Measurements from ENCODE around the gene TBCCD1. TPM values are rescaled to one million over a fixed set of nuclear protein-coding genes. Genes with fewer than 3 reads are reported as not detected.
A peak's percentile ranks its signal among the peaks of the same experiment; 100 is the strongest.
"Not testable (repeated sequence)": the region's sequence is repeated elsewhere in the genome, so short reads cannot be mapped to it uniquely, and the experiment has no call there.

TBCCD1 gene
- total RNA-seq, 1 donor from 2014 or later: 10.6 TPM

DNA sequence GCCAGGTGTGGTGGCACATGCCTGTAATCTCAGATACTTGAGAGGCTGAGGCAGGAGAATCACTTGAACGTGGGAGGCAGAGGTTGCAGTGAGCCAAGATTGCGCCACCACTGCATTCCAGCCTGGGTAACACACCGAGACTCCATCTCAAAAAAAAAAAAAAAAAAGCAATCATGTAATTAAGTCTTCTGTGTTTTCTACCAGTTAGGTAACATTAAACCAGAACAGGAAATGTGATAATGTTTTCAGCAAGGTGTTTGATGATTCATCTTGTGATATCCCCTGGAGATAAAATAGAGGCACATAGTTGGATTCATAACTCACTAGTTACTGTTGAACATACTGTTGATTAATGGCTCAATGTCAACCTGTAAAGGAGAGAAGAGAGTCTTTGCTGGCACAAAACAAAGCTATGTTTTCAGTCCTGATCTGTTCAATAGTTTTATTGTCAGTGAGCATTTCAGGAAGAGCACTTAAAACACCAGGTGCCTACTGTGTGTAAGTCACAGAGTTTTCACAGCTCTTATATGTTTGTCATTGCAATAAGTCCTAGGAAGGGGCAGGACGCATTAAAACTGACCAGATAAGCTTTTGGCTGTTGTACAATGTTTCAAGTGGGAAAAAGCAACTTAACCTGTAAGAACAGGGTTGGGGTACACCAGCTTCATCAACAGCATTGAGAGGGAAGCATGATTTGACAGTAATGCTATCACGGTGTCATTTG, 22.9 kb upstream of the TBCCD1 start:
- no peaks in the 10 kb centered on the region for H3K27me3 ChIP-seq
- H3K27ac ChIP-seq: no peak overlapping the region

DNA sequence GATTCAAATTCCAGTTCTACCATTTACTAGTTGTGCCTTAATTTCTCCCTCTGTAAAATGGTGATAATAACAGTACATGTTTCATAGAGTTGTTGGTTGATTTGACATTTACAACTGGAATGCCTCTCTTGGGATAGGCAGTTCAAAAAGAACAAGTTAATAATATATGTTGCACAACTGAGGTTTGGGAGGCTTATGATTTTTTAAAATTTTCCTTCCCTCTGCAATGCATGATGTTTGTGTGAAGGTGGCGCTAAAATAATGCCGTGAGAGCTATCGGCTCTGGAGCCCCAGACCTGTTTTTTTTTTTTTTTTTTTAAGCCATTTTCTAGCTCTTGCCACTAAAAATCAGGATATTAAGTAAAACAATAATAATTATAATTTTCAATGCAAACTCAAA, 22.0 kb upstream of the TBCCD1 start:
- H3K27me3 ChIP-seq: no peaks in the 10 kb centered on the region
- no peaks in the 10 kb centered on the region for H3K9me3 ChIP-seq
- DNase-seq (ENCODE audit: extremely low spot score in 2 of 2): no peak
- intact Hi-C loops (cut with DNase I): no loop called here
- no peaks in the 10 kb centered on the region for H3K4me1 ChIP-seq
- TF ChIP-seq, protein P1, sequence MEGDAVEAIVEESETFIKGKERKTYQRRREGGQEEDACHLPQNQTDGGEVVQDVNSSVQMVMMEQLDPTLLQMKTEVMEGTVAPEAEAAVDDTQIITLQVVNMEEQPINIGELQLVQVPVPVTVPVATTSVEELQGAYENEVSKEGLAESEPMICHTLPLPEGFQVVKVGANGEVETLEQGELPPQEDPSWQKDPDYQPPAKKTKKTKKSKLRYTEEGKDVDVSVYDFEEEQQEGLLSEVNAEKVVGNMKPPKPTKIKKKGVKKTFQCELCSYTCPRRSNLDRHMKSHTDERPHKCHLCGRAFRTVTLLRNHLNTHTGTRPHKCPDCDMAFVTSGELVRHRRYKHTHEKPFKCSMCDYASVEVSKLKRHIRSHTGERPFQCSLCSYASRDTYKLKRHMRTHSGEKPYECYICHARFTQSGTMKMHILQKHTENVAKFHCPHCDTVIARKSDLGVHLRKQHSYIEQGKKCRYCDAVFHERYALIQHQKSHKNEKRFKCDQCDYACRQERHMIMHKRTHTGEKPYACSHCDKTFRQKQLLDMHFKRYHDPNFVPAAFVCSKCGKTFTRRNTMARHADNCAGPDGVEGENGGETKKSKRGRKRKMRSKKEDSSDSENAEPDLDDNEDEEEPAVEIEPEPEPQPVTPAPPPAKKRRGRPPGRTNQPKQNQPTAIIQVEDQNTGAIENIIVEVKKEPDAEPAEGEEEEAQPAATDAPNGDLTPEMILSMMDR (IDR thresholded peaks at IDR 0.05): no peak
- TF ChIP-seq POLR2AphosphoS5 (IDR thresholded peaks at IDR 0.05; ENCODE audit: insufficient read depth in 1 of 2, low read depth in 1 of 2): no peak
- TF ChIP-seq POLR2A (IDR thresholded peaks at IDR 0.05): no peak
- no peak overlapping the region for H3K27ac ChIP-seq
- no peak overlapping the region for H3K4me3 ChIP-seq
- H3K36me3 ChIP-seq: peaks cover 0 to 21% of the 10 kb centered on the region in 2 donors

More for the DNA sequence above, 22.9 kb upstream of the TBCCD1 start:
- Histone ChIP-seq H3K4me1 (no peaks in the 10 kb centered on the region), H3K4me3 (no peak overlapping the region), H3K9me3 (no peaks in the 10 kb centered on the region), H3K36me3 (peaks cover 0 to 13% of the 10 kb centered on the region in 2 donors)
- DNase-seq (ENCODE audit: extremely low spot score in 2 of 2): no peak
- TF ChIP-seq POLR2A (IDR thresholded peaks at IDR 0.05) (no peak), POLR2AphosphoS5 (IDR thresholded peaks at IDR 0.05; ENCODE audit: insufficient read depth in 1 of 2, low read depth in 1 of 2) (no peak)
- TF ChIP-seq, protein P1 (IDR thresholded peaks at IDR 0.05): no peak
- intact Hi-C loops (cut with DNase I): no loop called here

DNA sequence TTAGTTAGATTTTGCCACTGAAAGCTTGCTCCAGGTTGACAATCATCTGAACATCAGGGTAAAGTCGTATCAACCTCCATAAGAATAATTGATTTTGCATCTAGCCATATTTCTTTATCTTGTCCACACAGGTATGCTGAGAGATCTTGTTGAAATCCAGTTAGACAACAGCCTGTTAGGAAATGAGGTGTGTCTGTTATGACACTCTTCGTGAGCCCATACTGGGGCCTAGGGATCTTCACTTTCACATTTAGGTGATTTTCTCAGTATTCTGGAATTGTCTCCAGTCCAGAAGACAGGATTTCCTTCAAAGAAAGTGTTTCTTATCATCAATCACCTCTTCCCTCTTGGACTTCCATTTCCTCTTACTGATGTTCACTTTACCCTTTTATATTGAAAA, 21.5 kb upstream of the TBCCD1 start:
- H3K27ac ChIP-seq: no peak overlapping the region
- peaks cover 0 to 26% of the 10 kb centered on the region in 2 donors for H3K36me3 ChIP-seq
- TF ChIP-seq POLR2A (IDR thresholded peaks at IDR 0.05) (no peak), POLR2AphosphoS5 (IDR thresholded peaks at IDR 0.05; ENCODE audit: insufficient read depth in 1 of 2, low read depth in 1 of 2) (peak in 1 of 2 donors; percentile 16)
- TF ChIP-seq, protein P1 (IDR thresholded peaks at IDR 0.05): no peak
- H3K9me3 ChIP-seq: no peaks in the 10 kb centered on the region
- intact Hi-C loops (cut with DNase I): no loop called here
- no peak overlapping the region for H3K4me3 ChIP-seq
- DNase-seq (ENCODE audit: extremely low spot score in 2 of 2): no peak
- no peaks in the 10 kb centered on the region for H3K4me1 ChIP-seq
- H3K27me3 ChIP-seq: no peaks in the 10 kb centered on the region

DNA sequence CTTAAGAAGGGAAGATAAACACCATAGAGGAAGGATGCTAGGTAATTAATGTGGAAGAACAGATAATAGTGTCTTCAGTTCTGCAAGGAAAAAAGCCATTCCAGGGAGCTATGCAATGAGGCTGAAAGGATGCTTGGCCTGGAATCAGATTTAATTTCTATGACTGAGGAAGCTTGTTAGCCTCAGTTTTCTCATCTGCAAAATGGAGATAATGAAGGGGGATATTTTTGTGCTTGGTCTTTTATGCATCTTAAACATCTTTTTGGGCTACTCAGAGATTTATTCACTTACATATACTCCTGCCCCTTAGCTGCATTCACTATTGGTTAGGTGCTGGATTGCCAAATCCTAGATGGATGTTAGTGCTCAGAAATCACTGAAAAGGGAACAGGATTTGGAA, 20.0 kb upstream of the TBCCD1 start:
- H3K4me1 ChIP-seq: no peaks in the 10 kb centered on the region
- H3K9me3 ChIP-seq: no peaks in the 10 kb centered on the region
- DNase-seq (ENCODE audit: extremely low spot score in 2 of 2): no peak
- H3K27me3 ChIP-seq: no peaks in the 10 kb centered on the region
- H3K4me3 ChIP-seq: no peak overlapping the region
- peaks cover 0 to 41% of the 10 kb centered on the region in 2 donors for H3K36me3 ChIP-seq
- TF ChIP-seq POLR2AphosphoS5 (IDR thresholded peaks at IDR 0.05; ENCODE audit: insufficient read depth in 1 of 2, low read depth in 1 of 2): no peak
- TF ChIP-seq, protein P1 (IDR thresholded peaks at IDR 0.05): no peak
- TF ChIP-seq POLR2A (IDR thresholded peaks at IDR 0.05): no peak
- H3K27ac ChIP-seq: no peak overlapping the region
- intact Hi-C loops (cut with DNase I): no loop called here

- H3K36me3 ChIP-seq: peaks cover 0 to 50% of the 10 kb centered on the region in 2 donors
- H3K4me1 ChIP-seq; H3K27ac ChIP-seq; H3K4me3 ChIP-seq; intact Hi-C loops (cut with DNase I); H3K27me3 ChIP-seq; H3K9me3 ChIP-seq; DNase-seq (ENCODE audit: extremely low spot score in 2 of 2): not testable (repeated sequence)
Measured at GRCh38 chr3:186586245-186586644, 19.1 kb upstream of the TBCCD1 start.
